Measurements from ENCODE around the gene RIC3. TPM values are rescaled to one million over a fixed set of nuclear protein-coding genes. Genes with fewer than 3 reads are reported as not detected.

RIC3 gene
- total and polyA plus RNA-seq, 2 donors (not counting 3 experiments of a cell fraction or from before 2014, with no cell fraction given), result not detected

DNA sequence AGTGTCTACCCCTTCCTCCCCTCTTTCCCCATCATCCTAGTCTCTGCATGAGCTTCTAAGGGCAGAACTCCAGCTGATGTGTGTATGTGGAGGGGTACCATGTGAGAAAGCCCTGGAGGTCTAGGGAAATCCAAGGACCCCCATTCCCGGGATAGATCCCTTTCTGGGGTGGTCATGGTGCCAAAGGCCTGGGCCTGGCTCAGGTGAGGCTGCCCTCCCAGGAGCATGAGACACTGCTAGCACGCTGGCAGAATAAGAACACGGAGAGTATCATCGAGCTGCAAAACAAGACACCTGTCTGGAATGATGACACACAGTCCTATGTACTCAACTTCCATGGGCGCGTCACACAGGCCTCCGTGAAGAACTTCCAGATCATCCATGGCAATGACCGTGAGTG, 68.2 kb downstream of the RIC3 start:
- Histone ChIP-seq H3K27ac (ENCODE audit: insufficient read depth, low read depth, low read length) (no peak overlapping the region), H3K79me2 (ENCODE audit: control insufficient read depth, insufficient read depth, low read length) (no peaks in the 10 kb centered on the region), H3K4me2 (ENCODE audit: insufficient read depth, low read length) (no peak overlapping the region), H3K4me3 (replicated peaks in 1 of 3; ENCODE audit: insufficient read depth in 1 of 3, low read depth in 1 of 3, low read length in 3 of 3) (no peak overlapping the region), H3K4me1 (ENCODE audit: control insufficient read depth, extremely low read depth, insufficient read depth, low read length) (no peaks in the 10 kb centered on the region), H3K9me3 (replicated peaks; ENCODE audit: control insufficient read depth, insufficient read depth, low read length) (no peaks in the 10 kb centered on the region), H3K9me1 (replicated peaks; ENCODE audit: control insufficient read depth, extremely low read depth, insufficient read depth, low read length) (no peaks in the 10 kb centered on the region), H4K20me1 (replicated peaks; ENCODE audit: control insufficient read depth, extremely low read depth, insufficient read depth, low read length) (no peaks in the 10 kb centered on the region), H3K36me3 (ENCODE audit: control insufficient read depth in 2 of 2, extremely low read depth in 1 of 2, insufficient read depth in 2 of 2, low read length in 2 of 2) (no peaks in the 10 kb centered on the region), H3K27me3 (ENCODE audit: control insufficient read depth in 2 of 2, insufficient read depth in 2 of 2, low read length in 2 of 2) (no peaks in the 10 kb centered on the region), H3K9ac (replicated peaks; ENCODE audit: extremely low read depth, insufficient read depth, low read length) (no peak overlapping the region), H2AFZ (ENCODE audit: low read depth, low read length) (no peak overlapping the region)
- dilution Hi-C loops (cut with MboI; ENCODE audit: extremely low pct_ligation_motif_present, low sequenced_read_pairs), result no loop called here
- DNase-seq (ENCODE audit: low read depth, low spot score) (no peak), FAIRE-seq (no peak)
- intact Hi-C loops (cut with micrococcal nuclease), result no loop called here
- POLR2A ChIA-PET, result no interaction called here
- no peak for TF ChIP-seq JUN (IDR thresholded peaks at IDR 0.05; ENCODE audit: borderline replicate concordance, insufficient read depth, insufficient read length, low read depth)
- no peak for TF ChIP-seq FOS (IDR thresholded peaks at IDR 0.05; ENCODE audit: borderline replicate concordance, insufficient read depth, low read length)
- no peak for TF ChIP-seq GATA2 (IDR thresholded peaks at IDR 0.05; ENCODE audit: insufficient read depth, insufficient read length, low read depth, low read length)
- TF ChIP-seq POLR2A (IDR thresholded peaks at IDR 0.05; ENCODE audit: low read depth, low read length), result no peak
- no peak for TF ChIP-seq MYC (IDR thresholded peaks at IDR 0.05; ENCODE audit: low read depth, low read length)
- TF ChIP-seq POLR2AphosphoS5 (IDR thresholded peaks at IDR 0.05; ENCODE audit: insufficient read depth, low read depth, low read length), result no peak
- TF ChIP-seq, protein P1, sequence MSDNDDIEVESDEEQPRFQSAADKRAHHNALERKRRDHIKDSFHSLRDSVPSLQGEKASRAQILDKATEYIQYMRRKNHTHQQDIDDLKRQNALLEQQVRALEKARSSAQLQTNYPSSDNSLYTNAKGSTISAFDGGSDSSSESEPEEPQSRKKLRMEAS (IDR thresholded peaks at IDR 0.05; ENCODE audit: insufficient read depth, insufficient read length), result no peak
- TF ChIP-seq EZH2 (IDR thresholded peaks at IDR 0.05; ENCODE audit: borderline replicate concordance, low read depth, low read length, severe bottlenecking), result no peak
- TF ChIP-seq CTCF (IDR thresholded peaks at IDR 0.05; ENCODE audit: extremely low read depth in 1 of 2, insufficient read depth in 1 of 2, low read depth in 1 of 2, low read length in 2 of 2), result no peak
- CTCF ChIA-PET, result interaction anchor here (1.2 to 20.3 kb wide), 4 partner anchors 12 to 93 kb away, joined by 3 to 822 read pairs (median 306); no protein-coding TSS in a partner anchor
- BruUV-seq (replicated peaks), result no TSS peak
